ENCODE data around the gene PDZD2.

DNA sequence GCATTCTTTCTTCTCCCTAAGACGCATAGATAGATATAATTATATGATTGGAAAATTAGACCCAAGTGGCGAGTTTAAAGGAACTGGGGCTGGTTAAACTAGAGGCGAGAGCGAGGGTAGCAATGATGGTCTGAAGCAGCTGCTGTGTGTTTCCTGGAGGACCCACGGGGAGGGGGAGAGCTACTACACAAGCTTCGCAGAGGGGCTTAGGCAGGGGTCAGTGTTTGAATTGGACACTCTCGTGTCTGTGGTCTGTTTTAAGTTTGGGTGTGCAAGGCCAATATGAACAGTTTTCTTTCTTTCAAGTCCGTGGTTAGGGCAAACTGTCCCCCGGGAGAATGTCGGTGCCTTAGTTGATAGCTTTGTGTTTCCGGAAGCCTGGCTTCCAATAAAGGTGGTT is 43.1 kb downstream of the PDZD2 start:
- TF ChIP-seq, protein P1, sequence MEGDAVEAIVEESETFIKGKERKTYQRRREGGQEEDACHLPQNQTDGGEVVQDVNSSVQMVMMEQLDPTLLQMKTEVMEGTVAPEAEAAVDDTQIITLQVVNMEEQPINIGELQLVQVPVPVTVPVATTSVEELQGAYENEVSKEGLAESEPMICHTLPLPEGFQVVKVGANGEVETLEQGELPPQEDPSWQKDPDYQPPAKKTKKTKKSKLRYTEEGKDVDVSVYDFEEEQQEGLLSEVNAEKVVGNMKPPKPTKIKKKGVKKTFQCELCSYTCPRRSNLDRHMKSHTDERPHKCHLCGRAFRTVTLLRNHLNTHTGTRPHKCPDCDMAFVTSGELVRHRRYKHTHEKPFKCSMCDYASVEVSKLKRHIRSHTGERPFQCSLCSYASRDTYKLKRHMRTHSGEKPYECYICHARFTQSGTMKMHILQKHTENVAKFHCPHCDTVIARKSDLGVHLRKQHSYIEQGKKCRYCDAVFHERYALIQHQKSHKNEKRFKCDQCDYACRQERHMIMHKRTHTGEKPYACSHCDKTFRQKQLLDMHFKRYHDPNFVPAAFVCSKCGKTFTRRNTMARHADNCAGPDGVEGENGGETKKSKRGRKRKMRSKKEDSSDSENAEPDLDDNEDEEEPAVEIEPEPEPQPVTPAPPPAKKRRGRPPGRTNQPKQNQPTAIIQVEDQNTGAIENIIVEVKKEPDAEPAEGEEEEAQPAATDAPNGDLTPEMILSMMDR (IDR thresholded peaks at IDR 0.05): no peak
- TF ChIP-seq POLR2A (IDR thresholded peaks at IDR 0.05) (no peak), POLR2AphosphoS5 (IDR thresholded peaks at IDR 0.05; ENCODE audit: insufficient read depth in 1 of 2, low read depth in 1 of 2) (no peak)

All from vagina (tissue), 2 donors.